GM19395 (cell line): ENCODE data around the gene STON2.
A peak's percentile ranks its signal among the peaks of the same experiment; 100 is the strongest.
"Not testable (repeated sequence)": the region's sequence is repeated elsewhere in the genome, so short reads cannot be mapped to it uniquely, and the experiment has no call there.

ENCODE experiments used
- ATAC-seq: cut with Tn5 transposase; IDR thresholded peaks from one replicate; pipeline ENCODE4 v1.9.1; 2021; ENCODE audit warnings: mild to moderate bottlenecking, moderate library complexity; ENCODE audit not compliant: unreplicated experiment

The STON2 gene

DNA sequence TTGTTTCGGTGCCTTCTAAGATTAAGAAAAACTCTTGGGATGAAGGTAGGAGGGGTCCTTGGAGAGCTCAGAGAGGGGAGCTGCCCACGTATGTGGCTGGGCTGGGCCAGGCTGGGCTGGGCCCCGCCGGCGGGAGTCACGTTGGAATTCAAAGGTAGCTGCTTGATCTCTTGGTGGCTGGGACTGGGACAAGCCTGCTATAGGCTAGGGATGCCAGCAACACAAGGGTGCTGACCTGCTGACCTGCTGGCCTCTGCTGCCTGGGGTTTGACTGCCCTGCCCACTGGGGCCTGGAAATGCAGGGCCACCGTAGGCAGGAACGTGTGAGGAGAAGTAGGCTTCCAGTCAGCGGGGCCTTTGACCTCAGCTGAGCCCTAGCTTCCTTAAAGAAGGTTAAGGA is 126.6 kb downstream of the STON2 start:
- ATAC-seq = no peak

DNA sequence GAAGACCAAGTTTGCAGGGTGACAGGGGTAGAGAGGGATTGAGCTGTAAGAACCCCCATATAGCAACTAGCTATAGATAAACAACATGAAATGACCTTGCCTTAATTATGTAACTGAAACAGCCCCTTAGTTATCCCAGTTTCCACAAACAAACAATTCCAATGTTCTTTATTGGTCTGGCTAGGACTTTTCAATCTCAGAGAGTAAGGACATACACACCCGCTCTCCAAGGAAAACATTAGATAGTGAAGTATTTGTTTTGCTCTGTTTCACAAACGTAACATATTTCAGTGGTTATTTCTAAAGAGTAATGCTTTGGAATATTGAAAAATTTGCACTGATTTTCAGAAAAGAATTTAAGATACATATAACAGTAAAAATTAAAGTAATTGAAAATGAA is 127.8 kb downstream of the STON2 start:
- ATAC-seq = no peak

DNA sequence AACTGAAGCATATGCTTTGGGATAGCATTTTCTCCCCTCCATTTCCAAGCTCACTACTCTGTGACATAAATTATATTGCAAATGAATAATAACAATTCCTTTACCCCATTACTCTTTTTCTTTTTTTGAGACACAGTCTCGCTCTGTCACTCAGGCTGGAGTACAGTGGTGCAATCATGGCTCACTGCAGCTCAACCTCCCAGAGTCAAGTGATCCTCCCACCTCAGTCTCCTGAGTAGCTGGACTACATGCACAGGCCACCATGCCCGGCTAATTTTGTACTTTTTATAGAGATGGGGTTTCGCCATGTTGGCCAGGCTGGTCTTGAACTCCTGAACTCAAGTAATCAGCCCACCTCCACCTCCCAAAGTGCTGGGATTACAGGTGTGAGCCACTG is 130.1 kb downstream of the STON2 start:
- no peak for ATAC-seq

DNA sequence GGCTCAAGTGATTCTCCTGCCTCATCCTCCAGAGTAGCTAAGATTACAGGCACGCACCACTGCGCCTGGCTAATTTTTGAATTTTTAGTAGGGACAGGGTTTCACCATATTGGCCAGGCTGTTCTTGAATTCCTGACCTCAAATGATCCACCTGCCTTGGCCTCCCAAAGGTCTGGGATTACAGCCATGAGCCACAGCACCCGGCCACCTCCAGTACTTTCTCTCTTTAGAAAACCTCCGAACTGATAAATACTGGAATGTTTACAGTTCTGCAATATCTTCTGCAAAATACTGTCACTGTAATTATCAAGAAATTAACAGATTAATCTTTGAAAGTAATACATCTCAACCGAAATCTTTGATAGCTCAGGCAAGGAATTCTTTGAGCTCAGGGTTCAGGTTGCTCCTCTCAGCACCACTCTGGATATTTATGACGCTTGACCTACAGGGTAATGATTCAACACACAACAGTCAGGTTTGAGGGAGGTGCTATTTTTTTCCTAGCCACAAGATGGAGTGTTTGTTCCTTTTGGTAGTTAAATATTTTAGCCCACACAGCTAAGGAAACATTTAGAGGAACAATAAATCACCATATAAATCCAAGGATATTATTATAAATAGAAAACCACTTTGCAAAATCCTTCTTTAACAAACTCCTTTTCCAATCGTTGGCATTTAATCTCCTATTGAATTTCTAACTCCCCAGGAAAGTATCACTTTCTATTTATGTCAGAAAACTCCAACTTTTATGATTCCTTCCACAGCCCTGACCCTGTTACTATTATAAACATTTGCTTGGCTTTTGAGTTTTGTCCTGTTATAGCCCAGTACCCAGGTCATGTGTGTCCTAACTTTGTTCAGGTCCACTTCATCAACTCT is 130.8 kb downstream of the STON2 start:
- ATAC-seq = peak; percentile 83

DNA sequence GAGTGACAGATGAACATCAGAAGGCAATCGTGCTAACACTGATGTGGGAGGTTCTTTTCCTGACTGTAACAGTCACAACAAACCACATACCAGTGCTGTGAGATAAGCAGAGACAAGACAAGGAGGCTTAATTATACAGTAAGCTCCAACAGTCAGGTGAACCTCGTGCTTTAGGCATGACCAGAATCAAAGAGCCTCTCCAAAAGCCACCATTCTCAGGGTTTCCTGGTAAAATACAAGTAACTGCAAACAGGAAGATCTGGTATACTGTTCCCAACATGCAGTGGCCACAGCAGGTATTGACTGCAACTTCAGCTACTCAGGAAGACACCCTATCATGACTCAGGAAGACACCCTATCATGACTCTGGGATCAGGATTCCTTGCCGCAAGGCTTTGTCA is 132.1 kb downstream of the STON2 start:
- no peak for ATAC-seq

DNA sequence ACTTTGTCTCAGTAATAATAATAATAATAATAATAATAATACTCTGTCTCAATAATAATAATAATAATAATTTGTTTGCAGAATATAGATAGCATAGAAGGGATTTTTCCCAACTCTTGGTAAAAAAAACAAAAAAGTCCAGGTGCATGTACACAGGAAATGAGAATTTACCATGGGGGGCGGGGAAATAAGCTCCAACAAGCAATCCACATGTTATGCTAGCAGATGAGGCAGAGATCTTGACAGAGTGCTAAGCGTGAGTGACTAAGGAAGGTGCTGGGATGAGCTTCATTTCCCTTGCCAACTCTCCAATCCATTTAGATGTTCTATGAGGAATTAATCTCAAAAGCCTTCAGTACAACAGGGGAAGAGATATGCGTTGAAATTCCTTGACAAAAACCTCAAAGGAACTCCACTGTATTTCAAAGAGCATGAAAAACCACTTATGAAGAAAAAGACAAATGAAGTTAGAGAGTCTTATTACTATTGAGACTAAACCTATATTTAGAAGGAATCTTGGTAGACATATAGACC is 134.4 kb downstream of the STON2 start:
- no peak for ATAC-seq

DNA sequence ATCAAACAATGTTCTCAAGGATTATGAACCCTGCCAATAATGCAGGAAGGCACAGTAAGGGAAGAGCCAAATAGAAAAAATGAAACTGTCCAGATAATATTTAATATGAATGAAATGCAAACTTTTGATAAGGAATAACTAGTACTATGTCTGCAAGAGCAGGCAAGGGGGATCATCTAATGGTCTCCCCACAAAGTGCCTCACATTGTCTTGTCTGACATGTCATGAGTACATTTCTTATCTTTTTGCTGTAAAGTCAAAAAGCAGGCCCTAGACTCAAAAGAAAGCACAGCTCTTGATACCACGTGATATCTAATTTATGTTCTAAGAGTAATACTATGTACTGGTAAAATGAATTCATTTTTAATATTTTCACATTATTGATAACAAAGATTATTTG is 135.5 kb downstream of the STON2 start:
- ATAC-seq = no peak

DNA sequence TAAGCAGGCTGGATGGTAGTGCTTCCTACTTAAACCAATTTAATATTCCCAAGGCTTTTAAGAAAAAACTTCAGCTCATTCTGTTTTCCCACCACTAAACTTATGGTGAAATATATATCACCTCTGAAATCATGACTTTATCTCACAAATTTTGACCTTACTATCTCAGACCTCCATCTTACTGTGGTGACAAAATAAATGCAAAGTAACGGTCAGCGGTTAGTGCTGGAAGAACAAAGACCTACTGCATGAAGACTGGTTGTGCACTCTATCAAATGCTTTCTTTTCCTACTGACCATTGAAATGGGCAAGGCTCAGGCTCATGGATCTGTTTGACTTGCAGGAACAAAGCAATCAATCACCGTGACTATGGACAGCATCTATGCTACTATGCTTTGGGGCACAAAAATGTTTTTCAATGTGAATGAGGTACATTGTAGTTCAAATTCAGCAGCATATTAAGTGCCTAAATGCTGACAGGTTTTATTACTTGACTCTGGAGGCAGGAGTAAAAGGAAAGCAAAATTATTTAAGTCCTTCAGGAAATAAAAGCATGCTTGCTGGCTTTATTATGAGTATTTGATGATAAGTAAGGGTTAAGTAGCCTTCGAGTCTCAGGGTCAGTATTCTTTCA is 136.2 kb downstream of the STON2 start:
- ATAC-seq = no peak

DNA sequence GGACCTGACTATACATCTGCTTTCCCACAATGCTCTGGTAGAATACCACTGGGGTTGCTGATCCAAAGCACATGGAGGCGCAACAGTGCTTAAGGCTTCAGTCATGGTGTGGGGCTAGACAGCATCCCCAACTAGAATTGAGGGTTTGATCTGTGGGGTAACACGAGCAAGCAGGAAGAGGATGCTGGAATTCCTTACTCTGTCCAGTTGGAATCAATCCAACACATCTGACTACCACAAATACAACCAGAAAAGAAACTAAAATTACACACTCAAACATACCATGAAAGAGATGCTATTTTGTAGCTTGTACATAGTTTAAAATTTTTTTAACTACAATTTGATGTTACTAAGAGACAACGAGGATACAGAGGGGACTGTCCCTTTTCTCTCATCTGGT is 138.9 kb downstream of the STON2 start:
- ATAC-seq = no peak

DNA sequence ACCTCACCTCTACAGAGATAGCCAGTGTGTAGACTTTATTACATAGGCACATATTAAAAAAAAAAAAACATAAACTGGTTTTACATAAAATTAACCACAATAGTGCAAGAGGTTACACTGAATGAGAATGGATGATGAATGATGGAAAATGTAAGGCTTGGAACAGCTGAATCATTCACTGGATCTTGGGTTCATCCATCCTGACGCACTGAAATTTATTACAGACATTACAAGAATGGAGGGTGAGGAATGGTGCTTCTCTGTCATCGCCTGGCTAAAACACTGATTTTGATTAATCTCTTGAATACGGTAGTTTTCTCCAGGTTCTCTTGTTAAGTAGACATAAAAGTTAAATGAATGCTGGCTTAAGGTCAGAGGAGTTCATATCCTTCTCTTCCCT is 139.4 kb downstream of the STON2 start:
- ATAC-seq = no peak

DNA sequence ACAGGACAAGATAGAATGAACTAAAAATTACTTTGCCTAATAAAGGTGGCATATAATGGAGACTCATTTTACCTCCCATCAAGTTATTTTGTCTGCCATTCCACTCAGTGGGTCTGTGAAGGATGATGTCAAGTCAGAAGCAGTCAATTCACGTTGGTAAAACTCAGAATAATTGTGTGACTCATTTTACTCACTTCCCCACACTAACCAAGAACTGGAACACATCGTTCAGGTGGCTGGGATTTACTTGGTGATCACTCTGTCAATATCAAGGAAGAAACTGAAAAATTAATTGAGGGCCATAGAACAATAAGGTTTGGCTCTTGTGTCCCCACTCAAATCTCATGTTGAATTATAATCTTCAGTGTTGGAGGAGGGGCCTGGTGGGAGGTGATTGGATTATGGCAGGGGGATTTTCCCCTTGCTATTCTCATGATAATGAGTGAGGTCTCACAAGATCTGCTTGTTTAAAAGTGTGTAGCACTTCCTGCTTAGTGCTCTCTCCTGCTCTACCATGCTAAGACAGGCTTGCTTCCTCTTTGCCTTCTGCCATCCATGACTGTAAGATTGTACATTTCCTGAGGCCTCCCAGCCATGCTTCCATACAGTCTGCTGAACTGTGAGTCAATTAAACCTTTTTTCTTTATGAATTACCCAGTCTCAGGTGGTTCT is 143.7 kb downstream of the STON2 start:
- ATAC-seq = peak; percentile 77

DNA sequence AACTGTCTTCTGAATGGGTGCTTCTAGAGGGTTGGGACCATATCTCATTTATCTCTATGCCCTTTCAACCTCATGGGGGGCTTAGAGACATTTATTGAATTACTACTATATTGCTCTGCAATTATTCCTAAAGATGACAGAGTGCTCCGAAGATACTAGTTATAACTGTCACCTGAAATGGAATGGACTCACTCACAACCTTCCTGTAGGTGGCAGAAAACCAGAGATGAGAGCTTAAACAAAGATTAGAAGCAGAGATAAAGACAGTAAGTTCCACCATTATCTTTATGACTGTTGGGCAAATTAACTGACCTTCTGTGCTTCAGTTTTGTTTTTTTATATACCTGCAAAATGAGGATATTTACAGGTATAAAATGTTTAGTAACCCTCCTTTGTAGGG is 147.8 kb downstream of the STON2 start:
- no peak for ATAC-seq

DNA sequence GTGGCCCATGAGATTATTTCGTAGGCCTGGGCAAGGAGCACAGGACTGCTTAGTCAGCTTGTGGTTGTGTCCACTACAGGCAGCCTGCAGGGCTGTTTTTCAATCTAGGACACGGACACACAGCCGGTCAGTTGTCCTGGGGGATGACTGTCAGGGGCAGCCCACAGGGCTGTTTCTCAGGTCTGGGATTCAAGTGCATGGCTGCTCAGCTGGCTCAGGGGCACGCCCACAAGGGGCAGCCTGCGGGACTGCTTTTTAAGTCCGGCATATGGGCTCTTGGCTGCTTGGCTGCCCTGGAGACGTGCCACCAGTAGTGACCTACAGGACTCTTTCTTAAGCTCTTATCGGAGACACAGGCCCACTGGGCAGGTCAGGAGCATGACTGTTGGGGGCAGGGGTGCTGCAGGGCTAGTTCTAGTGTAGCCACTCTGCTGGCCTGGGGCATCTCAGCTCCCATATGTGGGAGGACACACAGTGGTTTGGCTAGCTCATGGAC is 152.8 kb downstream of the STON2 start:
- no peak for ATAC-seq

DNA sequence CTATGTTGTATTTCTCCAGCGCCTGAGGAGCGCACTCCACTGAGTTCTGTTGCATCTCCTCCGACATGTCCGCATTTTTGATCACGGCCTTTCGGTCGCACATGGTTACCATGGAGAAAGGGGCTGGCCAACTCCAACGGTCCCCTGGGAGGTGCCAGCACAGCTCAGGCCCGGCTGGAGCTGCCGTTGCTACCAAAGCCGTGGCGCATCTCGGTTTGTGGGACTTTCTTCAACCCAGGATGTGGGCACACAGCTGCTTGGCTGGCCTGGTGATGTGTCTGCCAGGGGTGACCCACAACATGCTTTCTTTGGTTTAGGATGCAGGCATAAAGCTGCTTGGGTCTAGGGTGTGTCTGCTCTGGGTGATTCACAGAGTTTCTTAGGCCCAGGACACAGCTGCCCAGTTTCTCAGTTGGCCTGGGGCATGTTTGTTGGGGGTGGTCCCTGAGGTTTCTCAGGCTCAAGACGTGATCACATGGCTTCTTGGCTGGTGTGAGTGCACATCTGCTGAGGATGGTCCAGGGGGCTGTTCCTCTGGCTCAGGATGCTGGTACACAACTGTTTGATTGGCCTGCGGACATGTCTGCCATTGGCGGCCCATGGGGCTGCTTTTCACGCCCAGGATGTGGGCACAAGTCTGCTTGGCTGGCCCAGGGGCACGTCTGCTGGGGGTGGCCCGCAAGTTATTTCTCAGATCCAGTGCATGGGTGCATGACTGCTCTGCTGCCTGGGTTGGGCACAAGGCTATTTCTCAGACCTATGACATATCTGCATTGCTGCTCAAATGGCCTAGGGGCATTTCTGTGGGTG is 153.5 kb downstream of the STON2 start:
- no peak for ATAC-seq

DNA sequence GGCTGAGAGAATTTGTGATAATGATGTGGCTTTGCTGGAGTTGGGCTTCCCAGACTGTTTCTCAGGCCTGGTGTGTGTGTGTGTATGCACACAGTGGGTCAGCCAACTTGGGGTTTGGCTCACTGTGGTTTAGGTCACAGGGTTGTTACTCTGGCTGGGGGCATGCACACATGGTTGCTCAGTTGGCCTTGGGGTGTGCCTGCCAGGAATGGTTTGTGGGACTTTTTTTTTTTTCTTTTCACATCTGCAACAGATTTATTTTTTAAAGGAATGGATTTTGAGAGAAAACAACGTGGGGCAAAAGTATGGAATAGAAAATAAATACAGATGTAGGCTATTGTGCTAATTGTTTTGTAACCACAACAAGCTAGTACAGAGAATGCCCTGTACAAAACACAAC is 154.4 kb downstream of the STON2 start:
- ATAC-seq = no peak

DNA sequence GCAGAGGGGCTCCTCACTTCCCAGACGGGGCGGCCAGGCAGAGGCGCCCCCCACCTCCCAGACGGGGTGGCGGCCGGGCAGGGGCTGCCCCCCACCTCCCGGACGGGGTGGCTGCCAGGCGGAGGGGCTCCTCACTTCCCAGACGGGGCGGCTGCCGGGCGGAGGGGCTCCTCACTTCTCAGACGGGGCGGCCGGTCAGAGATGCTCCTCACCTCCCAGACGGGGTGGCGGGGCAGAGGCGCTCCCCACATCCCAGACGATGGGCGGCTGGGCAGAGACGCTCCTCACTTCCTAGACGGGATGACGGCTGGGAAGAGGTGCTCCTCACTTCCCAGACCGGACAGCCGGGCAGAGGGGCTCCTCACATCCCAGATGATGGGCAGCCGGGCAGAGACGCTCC is 155.7 kb downstream of the STON2 start:
- not testable (repeated sequence) for ATAC-seq

DNA sequence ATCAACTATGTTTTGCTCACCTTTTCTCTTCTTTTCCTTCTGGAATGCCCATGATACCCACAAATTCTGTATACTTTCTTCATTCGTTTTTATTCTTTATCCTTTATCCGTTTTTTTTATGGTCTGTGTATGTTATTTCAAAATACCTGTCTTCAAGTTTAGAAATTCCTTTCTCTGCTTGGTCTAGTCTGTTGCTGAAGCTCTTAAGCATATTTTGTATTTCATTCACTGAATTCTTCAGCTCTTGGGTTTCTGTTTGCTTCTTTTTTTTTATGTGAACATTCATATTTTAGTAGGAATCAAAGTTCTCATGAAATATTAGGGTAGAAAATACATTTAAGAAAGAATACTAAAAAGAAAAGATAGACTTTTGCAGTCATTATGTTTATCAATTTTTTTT is 156.6 kb downstream of the STON2 start:
- no peak for ATAC-seq

DNA sequence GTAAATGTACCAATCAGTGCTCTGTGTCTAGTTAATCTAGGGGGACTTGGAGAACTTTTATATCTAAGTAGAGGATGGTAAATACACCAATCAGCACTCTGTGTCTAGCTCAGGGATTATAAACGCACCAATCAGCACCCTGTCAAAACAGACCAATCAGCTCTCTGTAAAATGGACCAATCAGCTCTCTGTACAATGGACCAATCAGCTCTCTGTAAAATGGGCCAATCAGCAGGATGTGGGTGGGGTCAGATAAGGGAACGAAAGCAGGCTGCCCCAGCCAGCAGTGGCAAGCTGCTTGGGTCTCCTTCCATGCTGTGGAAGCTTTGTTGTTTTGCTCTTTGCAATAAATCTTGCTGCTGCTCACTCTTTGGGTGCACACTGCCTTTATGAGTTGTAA is 163.3 kb downstream of the STON2 start:
- not testable (repeated sequence) for ATAC-seq

DNA sequence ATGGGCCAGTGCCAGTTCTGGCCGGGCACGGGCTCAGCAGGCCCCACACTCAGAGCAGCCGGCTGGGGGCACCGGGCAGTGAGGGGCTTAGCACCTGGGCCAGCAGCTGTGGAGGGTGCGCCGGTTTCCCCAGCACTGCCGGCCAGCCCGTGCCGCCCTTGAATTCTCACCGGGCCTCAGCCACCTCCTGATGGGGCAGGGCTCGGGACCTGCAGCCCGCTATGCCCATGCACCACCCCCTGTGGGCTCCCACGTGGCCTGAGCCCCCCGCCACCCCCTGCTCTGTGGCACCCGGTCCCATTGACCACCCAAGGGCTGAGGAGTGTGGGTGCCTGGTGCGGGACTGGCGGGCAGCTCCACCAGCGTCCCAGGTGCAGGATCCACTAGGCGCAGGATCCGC is 164.0 kb downstream of the STON2 start:
- no peak for ATAC-seq

DNA sequence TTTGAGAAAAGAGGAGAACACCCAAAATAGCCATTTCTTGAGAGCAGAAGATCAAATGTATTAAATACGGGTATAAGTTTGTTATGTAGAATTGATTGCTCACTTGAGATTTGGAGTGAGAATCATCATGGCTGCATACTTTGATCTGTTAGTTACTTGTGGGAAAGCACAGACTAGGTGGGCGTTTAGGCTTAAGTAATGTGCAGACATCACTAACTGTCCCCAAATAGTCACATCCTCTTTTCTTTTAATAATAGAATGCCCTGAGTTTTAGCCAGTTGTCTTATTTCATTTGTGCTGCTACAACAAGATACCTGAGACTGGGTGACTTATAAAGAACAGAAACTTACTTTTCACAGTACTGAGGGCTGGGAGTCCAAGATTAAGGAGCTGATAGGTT is 165.0 kb downstream of the STON2 start:
- peak; percentile 76 for ATAC-seq

DNA sequence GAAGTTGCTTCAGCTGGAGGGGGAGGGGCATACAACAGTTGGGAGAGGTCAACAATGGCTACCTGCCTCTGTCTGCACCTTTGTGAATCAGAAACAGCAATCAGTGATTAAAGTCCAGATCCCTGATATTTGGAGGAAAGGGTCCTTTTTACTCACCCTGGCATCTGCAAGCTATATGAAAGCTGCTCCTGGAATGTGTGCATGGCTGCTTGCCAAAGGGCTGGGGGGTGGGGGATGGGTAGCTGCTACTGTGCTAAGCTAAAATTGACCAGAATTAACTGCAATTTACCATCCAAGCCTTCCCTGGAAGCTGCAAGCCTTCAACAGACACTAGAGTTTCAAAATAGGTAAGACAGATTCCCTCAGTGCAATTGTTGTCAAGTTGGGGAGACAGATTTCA is 165.8 kb downstream of the STON2 start:
- ATAC-seq = no peak
